DND-41 (cell line): Measurements from ENCODE around the gene CTXN1.
A peak's percentile ranks its signal among the peaks of the same experiment; 100 is the strongest.

Experiments
- ATAC-seq: fragments of 200-7000 bp; cut with Tn5 transposase; 3 replicates; pipeline ENCODE4 v1.9.1; 2021; ENCODE audit warnings: low read depth; ENCODE audit not compliant: insufficient read depth
- DNase-seq: peaks from one replicate; pipeline ENCODE4 v3.0.0-alpha.2; 2020
- H2AFZ ChIP-seq: 2 replicates; pipeline ENCODE4 v1.6.0; 2012; ENCODE audit warnings: low read depth, low read length
- H3K27ac ChIP-seq: 2 replicates; pipeline ENCODE4 v1.5.1; 2012; ENCODE audit warnings: low read length, inconsistent platforms
- H3K27me3 ChIP-seq: fragments of 200-600 bp; sonication (generic); 2 replicates; pipeline ENCODE4 v1.6.0; 2012; ENCODE audit warnings: low read length, mild to moderate bottlenecking, inconsistent platforms; ENCODE audit not compliant: insufficient read depth, poor library complexity
- H3K36me3 ChIP-seq: 2 replicates; pipeline ENCODE4 v1.5.1; 2012; ENCODE audit warnings: low read length, inconsistent platforms; ENCODE audit not compliant: insufficient read depth
- H3K4me1 ChIP-seq: 2 replicates; pipeline ENCODE4 v1.5.1; 2012; ENCODE audit warnings: mild to moderate bottlenecking, low read length; ENCODE audit not compliant: insufficient read depth
- H3K4me2 ChIP-seq: 2 replicates; pipeline ENCODE4 v1.6.0; 2012; ENCODE audit warnings: mild to moderate bottlenecking, moderate library complexity, low read length, inconsistent platforms; ENCODE audit not compliant: insufficient read depth
- H3K4me3 ChIP-seq, 2 experiments: fragments of 200-600 bp in 1 of 2; shearing (Covaris generic) in 1 of 2; 2 replicates each; pipeline ENCODE4 v1.5.1; 2012 to 2016; ENCODE audit warnings: inconsistent platforms in 2 of 2, low read length in 2 of 2, mild to moderate bottlenecking in 2 of 2, low read depth in 1 of 2, moderate library complexity in 1 of 2
- H3K79me2 ChIP-seq: 2 replicates; pipeline ENCODE4 v1.6.0; 2012; ENCODE audit warnings: low read length, inconsistent platforms; ENCODE audit not compliant: insufficient read depth
- H3K9ac ChIP-seq: 2 replicates; pipeline ENCODE4 v1.6.0; 2012; ENCODE audit warnings: low read depth, mild to moderate bottlenecking, inconsistent platforms, low read length, moderate library complexity
- H3K9me3 ChIP-seq: 2 replicates; pipeline ENCODE4 v1.5.1; 2012; ENCODE audit warnings: low read length, moderate library complexity, mild to moderate bottlenecking, inconsistent platforms; ENCODE audit not compliant: insufficient read depth, severe bottlenecking
- H4K20me1 ChIP-seq: 2 replicates; pipeline ENCODE4 v1.6.0; 2012; ENCODE audit warnings: low read length; ENCODE audit not compliant: insufficient read depth
- EZH2 ChIP-seq: IDR thresholded peaks from 3 replicates; pipeline ENCODE4 v1.6.1; 2012; ENCODE audit warnings: borderline replicate concordance, low read depth, mild to moderate bottlenecking, moderate library complexity, low read length, inconsistent platforms; ENCODE audit not compliant: severe bottlenecking
- TF ChIP-seq, protein P1 (sequence below): IDR thresholded peaks from 2 replicates; pipeline ENCODE4 v1.5.1; 2012; ENCODE audit warnings: borderline replicate concordance, low read length, moderate library complexity, mild to moderate bottlenecking; ENCODE audit not compliant: poor library complexity, severe bottlenecking; ENCODE audit errors: extremely low read depth

The CTXN1 gene

DNA sequence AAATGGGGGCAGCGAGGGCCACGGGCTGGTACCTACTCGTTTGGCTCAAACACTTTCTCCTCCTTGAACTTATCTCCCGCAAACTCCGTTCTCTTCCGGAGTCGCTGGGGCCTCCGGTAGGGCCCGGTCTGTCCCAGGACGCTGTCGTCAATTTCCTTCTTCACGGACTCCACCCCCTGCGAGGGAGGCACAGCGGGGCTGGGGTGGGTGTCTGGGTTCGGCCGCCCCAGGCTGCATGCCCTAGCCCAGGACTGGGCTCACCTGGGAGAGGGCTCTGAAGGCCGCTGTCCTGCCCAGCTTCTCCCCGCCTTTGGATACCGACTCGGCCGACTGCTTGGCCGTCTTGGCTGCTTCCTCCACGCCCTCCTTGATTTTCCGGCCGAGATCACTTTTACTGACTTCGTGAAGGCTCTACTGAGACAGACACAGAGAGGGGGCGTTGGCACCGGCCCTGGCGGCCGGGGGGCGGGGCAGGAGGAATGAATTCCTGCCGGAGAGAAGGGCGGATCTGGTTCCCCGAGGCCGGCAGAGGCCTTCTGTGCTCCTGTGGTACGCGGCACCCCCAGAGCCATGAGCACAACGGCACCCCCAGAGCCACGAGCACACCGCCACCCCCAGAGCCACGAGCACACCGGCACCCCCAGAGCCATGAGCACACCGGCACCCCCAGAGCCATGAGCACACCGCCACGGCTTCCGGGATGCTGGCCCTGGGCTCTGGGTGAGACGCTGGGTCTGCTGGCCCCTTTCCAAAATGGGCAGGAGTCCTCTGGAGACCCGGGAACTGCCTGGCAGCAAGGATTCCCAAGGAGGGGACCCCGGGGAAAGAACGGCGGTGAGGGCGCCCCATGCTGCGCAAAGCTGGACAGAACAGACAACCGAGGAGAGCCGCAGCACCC, 8.1 kb upstream of the CTXN1 start:
- H3K79me2 ChIP-seq = peaks cover 14% of the 10 kb centered on the region; the same call in 1 of the 2 replicates
- H4K20me1 ChIP-seq = peaks cover 30% of the 10 kb centered on the region; the same call in 1 of the 2 replicates
- TF ChIP-seq, protein P1, sequence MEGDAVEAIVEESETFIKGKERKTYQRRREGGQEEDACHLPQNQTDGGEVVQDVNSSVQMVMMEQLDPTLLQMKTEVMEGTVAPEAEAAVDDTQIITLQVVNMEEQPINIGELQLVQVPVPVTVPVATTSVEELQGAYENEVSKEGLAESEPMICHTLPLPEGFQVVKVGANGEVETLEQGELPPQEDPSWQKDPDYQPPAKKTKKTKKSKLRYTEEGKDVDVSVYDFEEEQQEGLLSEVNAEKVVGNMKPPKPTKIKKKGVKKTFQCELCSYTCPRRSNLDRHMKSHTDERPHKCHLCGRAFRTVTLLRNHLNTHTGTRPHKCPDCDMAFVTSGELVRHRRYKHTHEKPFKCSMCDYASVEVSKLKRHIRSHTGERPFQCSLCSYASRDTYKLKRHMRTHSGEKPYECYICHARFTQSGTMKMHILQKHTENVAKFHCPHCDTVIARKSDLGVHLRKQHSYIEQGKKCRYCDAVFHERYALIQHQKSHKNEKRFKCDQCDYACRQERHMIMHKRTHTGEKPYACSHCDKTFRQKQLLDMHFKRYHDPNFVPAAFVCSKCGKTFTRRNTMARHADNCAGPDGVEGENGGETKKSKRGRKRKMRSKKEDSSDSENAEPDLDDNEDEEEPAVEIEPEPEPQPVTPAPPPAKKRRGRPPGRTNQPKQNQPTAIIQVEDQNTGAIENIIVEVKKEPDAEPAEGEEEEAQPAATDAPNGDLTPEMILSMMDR = no peak
- TF ChIP-seq EZH2 = no peak
- H3K4me1 ChIP-seq = no peaks in the 10 kb centered on the region
- no peak overlapping the region for H3K27ac ChIP-seq
- H3K4me2 ChIP-seq = no peak overlapping the region
- no peak overlapping the region for H2AFZ ChIP-seq
- no peak overlapping the region for H3K9ac ChIP-seq
- H3K36me3 ChIP-seq = peaks cover 89% of the 10 kb centered on the region
- ATAC-seq (no peak), DNase-seq (no peak)
- no peaks in the 10 kb centered on the region for H3K9me3 ChIP-seq
- no peaks in the 10 kb centered on the region for H3K27me3 ChIP-seq
- no peak overlapping the region for H3K4me3 ChIP-seq

- H3K79me2 ChIP-seq = peaks cover 8% of the 10 kb centered on the region; the same call in 1 of the 2 replicates
- no peak for TF ChIP-seq EZH2
- TF ChIP-seq, protein P1 = peak; percentile 55
- H3K4me3 ChIP-seq = no peak overlapping the region
- H3K27ac ChIP-seq = no peak overlapping the region
- no peaks in the 10 kb centered on the region for H3K9me3 ChIP-seq
- H3K36me3 ChIP-seq = peaks cover 82% of the 10 kb centered on the region
- ATAC-seq (peak; percentile 50; the same call in 1 of the 3 replicates), DNase-seq (no peak)
- H4K20me1 ChIP-seq = peaks cover 30% of the 10 kb centered on the region; the same call in 1 of the 2 replicates
- no peaks in the 10 kb centered on the region for H3K4me1 ChIP-seq
- H3K9ac ChIP-seq = no peak overlapping the region
- H3K4me2 ChIP-seq = no peak overlapping the region
- H3K27me3 ChIP-seq = no peaks in the 10 kb centered on the region
- H2AFZ ChIP-seq = no peak overlapping the region
Measured at GRCh38 chr19:7933411-7933810, 7.5 kb upstream of the CTXN1 start.

DNA sequence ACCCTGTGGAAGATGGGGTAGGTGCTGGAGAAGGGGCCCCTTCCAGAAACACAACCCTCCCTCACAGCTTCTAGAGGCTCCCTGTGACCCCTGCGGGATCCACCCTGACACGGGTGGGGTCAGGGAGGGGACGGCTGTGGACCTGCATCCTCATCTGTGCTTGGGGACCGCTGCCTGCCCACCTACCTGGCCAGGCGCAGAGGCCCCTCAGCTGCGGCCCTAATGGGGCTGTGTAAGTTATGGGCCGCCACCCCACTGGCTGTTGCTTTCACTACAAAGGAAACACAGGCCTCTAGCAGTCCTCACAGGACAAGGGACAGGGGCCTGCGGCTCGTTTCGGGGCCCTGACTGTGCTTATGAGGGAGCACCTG, 7.0 kb upstream of the CTXN1 start:
- Histone ChIP-seq H3K4me1 (no peaks in the 10 kb centered on the region), H3K4me3 (no peak overlapping the region), H3K9ac (no peak overlapping the region), H3K9me3 (no peaks in the 10 kb centered on the region), H3K36me3 (peaks cover 79% of the 10 kb centered on the region), H2AFZ (no peak overlapping the region), H4K20me1 (peaks cover 34% of the 10 kb centered on the region; the same call in 1 of the 2 replicates), H3K79me2 (peaks cover 5% of the 10 kb centered on the region; the same call in 1 of the 2 replicates), H3K27ac (no peak overlapping the region), H3K27me3 (no peaks in the 10 kb centered on the region), H3K4me2 (no peak overlapping the region)
- DNase-seq (no peak), ATAC-seq (no peak)
- TF ChIP-seq, protein P1 = no peak
- no peak for TF ChIP-seq EZH2
